HG02571 (cell line): Measurements from ENCODE around the gene SURF2.

ENCODE experiments used
- ATAC-seq: cut with Tn5 transposase; IDR thresholded peaks from one replicate; pipeline ENCODE4 v1.9.1; 2021; ENCODE audit warnings: mild to moderate bottlenecking, moderate library complexity; ENCODE audit not compliant: unreplicated experiment

Gene SURF2

GRCh38 chr9:133396952-133397351 lies 40.6 kb downstream of the SURF2 start:
- no peak for ATAC-seq

GRCh38 chr9:133397370-133397769 lies 41.0 kb downstream of the SURF2 start:
- no peak for ATAC-seq

DNA sequence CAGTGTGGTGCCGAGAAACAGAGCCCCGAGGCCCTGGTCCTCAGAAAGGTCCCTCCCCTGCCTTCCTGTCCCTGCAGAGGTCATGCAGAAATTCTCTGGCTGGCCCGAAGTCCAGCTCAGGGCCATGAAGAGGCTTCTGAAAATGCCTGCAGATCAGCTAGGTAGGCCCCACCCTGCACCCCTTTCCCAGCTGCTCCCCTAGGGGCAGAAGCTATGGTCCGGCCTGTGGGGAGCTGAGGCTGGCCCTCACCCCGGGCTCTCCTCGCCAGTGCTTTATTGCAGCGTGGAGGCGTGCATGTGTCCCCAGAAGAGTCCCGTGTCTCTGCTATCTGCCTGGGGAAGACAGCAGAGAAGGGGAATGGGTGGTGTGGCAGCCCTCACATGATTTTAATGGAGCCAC lies 41.5 kb downstream of the SURF2 start:
- ATAC-seq = no peak

GRCh38 chr9:133400292-133400691 lies 43.9 kb downstream of the SURF2 start:
- no peak for ATAC-seq

- ATAC-seq = no peak
These were observed 45.2 kb downstream of the SURF2 start for GRCh38 chr9:133401588-133401987.

DNA sequence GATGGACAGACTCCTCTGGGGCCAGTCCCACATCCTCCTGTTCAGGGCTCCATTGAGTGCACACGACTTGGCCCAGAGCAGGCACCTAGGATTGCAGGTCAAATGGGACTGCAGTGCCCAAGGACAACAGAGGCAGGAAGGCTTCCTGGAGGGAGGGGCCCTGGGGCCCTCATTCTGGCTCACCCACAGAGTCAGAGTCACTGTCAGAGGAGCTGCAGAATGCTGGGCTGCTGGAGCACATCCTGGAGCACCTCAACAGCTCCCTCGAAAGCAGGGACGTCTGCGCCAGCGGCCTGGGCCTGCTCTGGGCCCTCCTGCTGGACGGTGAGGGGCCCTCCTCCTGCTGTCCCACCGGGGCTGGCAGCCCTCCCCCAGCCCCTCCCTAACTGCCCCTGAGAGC lies 46.3 kb downstream of the SURF2 start:
- no peak for ATAC-seq

DNA sequence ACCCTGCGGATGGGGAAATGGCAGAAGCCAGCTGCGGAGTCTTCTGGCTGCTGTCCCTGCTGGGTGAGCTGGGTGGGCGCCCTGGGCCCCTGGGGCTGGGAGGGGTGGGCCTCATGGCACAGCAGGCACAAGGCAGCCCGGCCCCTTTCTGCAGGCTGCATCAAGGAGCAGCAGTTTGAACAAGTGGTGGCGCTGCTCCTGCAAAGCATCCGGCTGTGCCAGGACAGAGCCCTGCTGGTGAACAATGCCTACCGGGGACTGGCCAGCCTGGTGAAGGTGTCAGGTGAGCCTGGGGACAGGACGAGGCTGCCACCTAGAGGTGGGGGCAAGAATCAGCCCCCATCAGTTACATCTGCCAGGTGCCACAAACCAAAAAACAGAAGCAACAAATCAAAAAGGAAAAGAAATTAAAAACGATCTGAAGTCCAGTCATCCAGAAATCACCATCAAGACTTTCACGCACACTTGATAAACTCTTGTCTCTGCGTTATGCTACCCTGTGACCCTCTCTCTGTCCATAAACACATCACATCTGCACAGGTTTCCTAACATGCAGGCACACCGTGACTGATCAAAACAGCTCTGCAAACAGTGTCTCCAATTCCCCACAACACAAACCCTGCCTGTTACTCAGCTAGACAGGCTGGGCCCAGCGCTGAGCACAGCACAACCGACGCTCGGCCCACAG lies 47.6 kb downstream of the SURF2 start:
- ATAC-seq = no peak

DNA sequence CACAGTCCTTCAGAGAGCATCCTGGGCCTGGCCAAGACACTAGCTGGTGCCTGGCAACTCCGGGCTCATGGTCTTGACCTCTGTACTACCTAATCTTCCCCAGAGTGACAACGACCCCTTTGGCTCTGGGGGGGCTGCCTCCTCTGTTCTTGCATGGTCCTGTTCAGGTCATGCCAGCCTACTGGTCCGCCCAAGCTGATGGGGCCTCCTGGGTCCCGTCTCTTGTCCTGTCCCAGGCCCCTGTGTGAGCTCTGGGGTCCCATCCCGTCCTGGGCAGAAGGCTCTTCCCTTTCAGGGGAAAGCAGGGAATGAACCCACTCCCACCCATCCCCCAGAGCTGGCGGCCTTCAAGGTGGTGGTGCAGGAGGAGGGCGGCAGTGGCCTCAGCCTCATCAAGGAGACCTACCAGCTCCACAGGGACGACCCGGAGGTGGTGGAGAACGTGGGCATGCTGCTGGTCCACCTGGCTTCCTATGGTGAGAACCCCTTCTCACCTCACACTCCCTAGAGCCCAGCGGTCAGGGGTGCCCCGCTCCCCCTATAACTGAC lies 48.2 kb downstream of the SURF2 start:
- ATAC-seq = no peak

- no peak for ATAC-seq
These were observed 49.4 kb downstream of the SURF2 start for GRCh38 chr9:133405508-133406438.

GRCh38 chr9:133406480-133407307 lies 50.3 kb downstream of the SURF2 start:
- ATAC-seq = no peak

DNA sequence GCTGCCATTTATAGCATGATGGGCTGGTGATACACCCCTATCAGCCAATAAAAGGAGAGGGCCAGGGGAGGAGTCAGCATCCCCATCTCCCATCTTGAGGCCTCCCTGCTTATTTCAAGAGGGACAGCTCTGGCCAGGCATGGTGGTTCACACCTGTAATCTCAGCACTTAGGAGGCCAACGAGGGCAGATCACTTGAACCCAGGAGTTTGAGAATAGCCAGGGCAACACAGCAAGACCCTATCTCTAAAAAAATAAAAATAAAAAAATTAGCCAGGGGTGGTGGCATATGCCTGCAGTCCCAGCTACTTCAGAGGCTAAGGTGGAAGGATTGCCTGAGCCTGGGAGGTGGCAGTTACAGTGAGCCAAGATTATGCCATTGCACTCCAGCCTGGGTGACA lies 51.7 kb downstream of the SURF2 start:
- no peak for ATAC-seq
